ENCODE results near the gene PCSK5. TPM values are rescaled to one million over a fixed set of nuclear protein-coding genes. Genes with fewer than 3 reads are reported as not detected.

The PCSK5 gene
- total and polyA plus RNA-seq, 4 donors, result 5.1 to 47.5 (median 22.0) TPM

- no peak overlapping the region for H3K27ac ChIP-seq (ENCODE audit: low read depth in 1 of 2, low read length in 2 of 2)
- peaks cover 2 to 7% of the 10 kb centered on the region in 2 donors for H3K4me1 ChIP-seq (ENCODE audit: control insufficient read depth in 1 of 2, insufficient read depth in 2 of 2, low read length in 2 of 2)
- H3K9me3 ChIP-seq (ENCODE audit: control insufficient read depth, low read length), result no peaks in the 10 kb centered on the region
- intact Hi-C loops (cut with DNase I), result no loop called here
- WGBS, 2 donors, result 93 to 96% methylated on average over 4 of the region's 4 CpGs
- no peak for ATAC-seq (ENCODE audit: low FRiP score)
- no peak for DNase-seq
- H3K27me3 ChIP-seq (ENCODE audit: control insufficient read depth in 1 of 2, insufficient read depth in 2 of 2, low read length in 1 of 2), result no peaks in the 10 kb centered on the region
- no peaks in the 10 kb centered on the region for H3K36me3 ChIP-seq (ENCODE audit: control insufficient read depth in 1 of 2, insufficient read depth in 2 of 2, low read length in 1 of 2)
- H3K4me3 ChIP-seq (ENCODE audit: low read length in 2 of 2), result no peak overlapping the region
Measured at GRCh38 chr9:75965231-75965630, 74.8 kb downstream of the PCSK5 start.

DNA sequence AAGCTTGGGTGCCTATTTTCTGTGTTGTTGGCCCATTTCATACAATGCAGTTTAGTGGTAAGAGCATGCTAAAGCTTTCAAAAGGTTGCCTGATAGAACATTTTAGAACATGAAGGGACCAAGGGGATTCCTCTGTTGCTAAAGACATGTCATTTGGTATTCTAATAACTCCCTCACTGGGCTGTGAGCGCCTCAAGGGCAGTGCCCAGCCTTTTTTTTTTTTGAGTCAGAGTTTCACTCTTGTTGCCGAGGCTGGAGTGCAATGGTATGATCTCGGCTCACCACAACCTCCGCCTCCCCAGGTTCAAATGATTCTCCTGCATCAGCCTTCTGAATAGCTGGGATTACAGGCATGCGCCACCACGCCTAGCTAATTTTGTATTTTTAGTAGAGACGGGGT lies 77.1 kb downstream of the PCSK5 start:
- intact Hi-C loops (cut with DNase I), result no loop called here
- WGBS, 2 donors, result 97 to 98% methylated on average over 7 of the region's 7 CpGs
- Histone ChIP-seq H3K36me3 (ENCODE audit: control insufficient read depth in 1 of 2, insufficient read depth in 2 of 2, low read length in 1 of 2) (no peaks in the 10 kb centered on the region), H3K9me3 (ENCODE audit: control insufficient read depth, low read length) (no peaks in the 10 kb centered on the region), H3K4me3 (ENCODE audit: low read length in 2 of 2) (no peak overlapping the region), H3K27ac (ENCODE audit: low read depth in 1 of 2, low read length in 2 of 2) (no peak overlapping the region), H3K4me1 (ENCODE audit: control insufficient read depth in 1 of 2, insufficient read depth in 2 of 2, low read length in 2 of 2) (peaks cover 0 to 2% of the 10 kb centered on the region in 2 donors), H3K27me3 (ENCODE audit: control insufficient read depth in 1 of 2, insufficient read depth in 2 of 2, low read length in 1 of 2) (no peaks in the 10 kb centered on the region)
- DNase-seq (no peak), ATAC-seq (ENCODE audit: low FRiP score) (no peak)

GRCh38 chr9:75974016-75974766 lies 83.7 kb downstream of the PCSK5 start:
- H3K27ac ChIP-seq (ENCODE audit: low read depth in 1 of 2, low read length in 2 of 2), result peak overlapping the region; percentile 23 to 84
- H3K4me1 ChIP-seq (ENCODE audit: control insufficient read depth in 1 of 2, insufficient read depth in 2 of 2, low read length in 2 of 2), result peaks cover 0 to 4% of the 10 kb centered on the region in 2 donors
- ATAC-seq (ENCODE audit: low FRiP score) (peak; percentile 74), DNase-seq (peak; percentile 68 to 80)
- no peaks in the 10 kb centered on the region for H3K9me3 ChIP-seq (ENCODE audit: control insufficient read depth, low read length)
- 35 to 36% methylated on average over 16 of the region's 16 CpGs for WGBS, 2 donors
- no peak overlapping the region for H3K4me3 ChIP-seq (ENCODE audit: low read length in 2 of 2)
- intact Hi-C loops (cut with DNase I), result loop anchor here in 1 of 2 donors (10.0 kb wide), 1 partner anchor 281 kb away; no protein-coding TSS in a partner anchor
- no peaks in the 10 kb centered on the region for H3K27me3 ChIP-seq (ENCODE audit: control insufficient read depth in 1 of 2, insufficient read depth in 2 of 2, low read length in 1 of 2)
- H3K36me3 ChIP-seq (ENCODE audit: control insufficient read depth in 1 of 2, insufficient read depth in 2 of 2, low read length in 1 of 2), result no peaks in the 10 kb centered on the region

DNA sequence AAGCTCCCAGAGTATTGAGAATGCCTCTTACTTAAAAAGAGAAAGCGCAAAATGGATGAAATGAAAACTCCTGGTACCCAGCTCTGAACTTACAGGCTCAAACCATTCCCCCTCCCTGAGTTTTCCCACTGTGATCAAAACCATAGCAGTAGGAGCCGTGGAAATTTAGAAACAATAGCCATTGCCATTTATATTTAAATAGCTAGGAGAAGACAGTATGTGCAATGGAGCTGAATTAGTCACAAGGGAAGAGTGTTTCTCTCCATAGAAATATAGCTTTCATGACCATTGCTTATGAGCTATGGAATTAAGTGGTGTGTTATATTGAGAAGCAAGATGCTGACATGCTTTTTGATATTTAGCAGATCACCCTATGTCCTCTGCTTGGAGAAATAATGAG lies 84.6 kb downstream of the PCSK5 start:
- Histone ChIP-seq H3K9me3 (ENCODE audit: control insufficient read depth, low read length) (no peaks in the 10 kb centered on the region), H3K36me3 (ENCODE audit: control insufficient read depth in 1 of 2, insufficient read depth in 2 of 2, low read length in 1 of 2) (no peaks in the 10 kb centered on the region), H3K27me3 (ENCODE audit: control insufficient read depth in 1 of 2, insufficient read depth in 2 of 2, low read length in 1 of 2) (no peaks in the 10 kb centered on the region), H3K27ac (ENCODE audit: low read depth in 1 of 2, low read length in 2 of 2) (no peak overlapping the region), H3K4me3 (ENCODE audit: low read length in 2 of 2) (no peak overlapping the region), H3K4me1 (ENCODE audit: control insufficient read depth in 1 of 2, insufficient read depth in 2 of 2, low read length in 2 of 2) (peaks cover 0 to 4% of the 10 kb centered on the region in 2 donors)
- no peak for ATAC-seq (ENCODE audit: low FRiP score)
- WGBS, 2 donors, result 91 to 96% methylated on average over 2 of the region's 2 CpGs
- no peak for DNase-seq
- intact Hi-C loops (cut with DNase I), result loop anchor here in 1 of 2 donors (10.0 kb wide), 1 partner anchor 280 kb away; no protein-coding TSS in a partner anchor

DNA sequence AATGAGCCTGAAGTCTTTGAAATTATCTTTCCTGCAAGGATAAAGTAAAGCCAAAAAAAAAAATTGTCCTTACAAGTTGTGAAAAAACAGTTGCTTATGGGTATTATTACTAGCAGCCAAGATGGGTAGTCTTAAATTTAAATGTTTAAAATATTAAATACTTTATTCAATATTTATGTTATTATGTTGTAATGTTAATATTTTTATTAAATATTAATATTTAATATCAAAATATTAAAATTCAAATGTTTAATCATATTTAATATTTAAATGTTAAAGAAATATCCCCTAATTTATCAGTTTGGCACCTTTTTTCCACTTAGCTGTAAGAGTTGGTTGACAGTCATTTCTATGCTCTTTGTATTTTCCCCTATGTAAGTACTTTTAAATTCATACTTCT lies 86.1 kb downstream of the PCSK5 start:
- H3K4me1 ChIP-seq (ENCODE audit: control insufficient read depth in 1 of 2, insufficient read depth in 2 of 2, low read length in 2 of 2), result peaks cover 0 to 4% of the 10 kb centered on the region in 2 donors
- DNase-seq (no peak), ATAC-seq (ENCODE audit: low FRiP score) (no peak)
- H3K4me3 ChIP-seq (ENCODE audit: low read length in 2 of 2), result no peak overlapping the region
- H3K36me3 ChIP-seq (ENCODE audit: control insufficient read depth in 1 of 2, insufficient read depth in 2 of 2, low read length in 1 of 2), result no peaks in the 10 kb centered on the region
- H3K27ac ChIP-seq (ENCODE audit: low read depth in 1 of 2, low read length in 2 of 2), result no peak overlapping the region
- intact Hi-C loops (cut with DNase I), result loop anchor here in 1 of 2 donors (10.0 kb wide), 1 partner anchor 278 kb away; no protein-coding TSS in a partner anchor
- no peaks in the 10 kb centered on the region for H3K9me3 ChIP-seq (ENCODE audit: control insufficient read depth, low read length)
- no peaks in the 10 kb centered on the region for H3K27me3 ChIP-seq (ENCODE audit: control insufficient read depth in 1 of 2, insufficient read depth in 2 of 2, low read length in 1 of 2)

GRCh38 chr9:75979362-75979761 lies 88.9 kb downstream of the PCSK5 start:
- DNase-seq (no peak), ATAC-seq (ENCODE audit: low FRiP score) (no peak)
- no peaks in the 10 kb centered on the region for H3K27me3 ChIP-seq (ENCODE audit: control insufficient read depth in 1 of 2, insufficient read depth in 2 of 2, low read length in 1 of 2)
- H3K36me3 ChIP-seq (ENCODE audit: control insufficient read depth in 1 of 2, insufficient read depth in 2 of 2, low read length in 1 of 2), result no peaks in the 10 kb centered on the region
- 66% methylated on average over 4 of the region's 4 CpGs for WGBS, 2 donors
- no peak overlapping the region for H3K27ac ChIP-seq (ENCODE audit: low read depth in 1 of 2, low read length in 2 of 2)
- intact Hi-C loops (cut with DNase I), result loop anchor here in 1 of 2 donors (10.0 kb wide), 1 partner anchor 275 kb away; no protein-coding TSS in a partner anchor
- H3K4me3 ChIP-seq (ENCODE audit: low read length in 2 of 2), result no peak overlapping the region
- no peaks in the 10 kb centered on the region for H3K9me3 ChIP-seq (ENCODE audit: control insufficient read depth, low read length)
- H3K4me1 ChIP-seq (ENCODE audit: control insufficient read depth in 1 of 2, insufficient read depth in 2 of 2, low read length in 2 of 2), result peaks cover 4% of the 10 kb centered on the region in 2 donors

GRCh38 chr9:75983319-75984045 lies 93.0 kb downstream of the PCSK5 start:
- WGBS, 2 donors, result 79 to 80% methylated on average over 4 of the region's 4 CpGs
- Histone ChIP-seq H3K4me1 (ENCODE audit: control insufficient read depth in 1 of 2, insufficient read depth in 2 of 2, low read length in 2 of 2) (peaks cover 0 to 4% of the 10 kb centered on the region in 2 donors), H3K27me3 (ENCODE audit: control insufficient read depth in 1 of 2, insufficient read depth in 2 of 2, low read length in 1 of 2) (no peaks in the 10 kb centered on the region), H3K4me3 (ENCODE audit: low read length in 2 of 2) (no peak overlapping the region), H3K27ac (ENCODE audit: low read depth in 1 of 2, low read length in 2 of 2) (no peak overlapping the region), H3K36me3 (ENCODE audit: control insufficient read depth in 1 of 2, insufficient read depth in 2 of 2, low read length in 1 of 2) (peaks cover 0 to 2% of the 10 kb centered on the region in 2 donors), H3K9me3 (ENCODE audit: control insufficient read depth, low read length) (no peaks in the 10 kb centered on the region)
- intact Hi-C loops (cut with DNase I), result no loop called here
- ATAC-seq (ENCODE audit: low FRiP score) (no peak), DNase-seq (no peak)

DNA sequence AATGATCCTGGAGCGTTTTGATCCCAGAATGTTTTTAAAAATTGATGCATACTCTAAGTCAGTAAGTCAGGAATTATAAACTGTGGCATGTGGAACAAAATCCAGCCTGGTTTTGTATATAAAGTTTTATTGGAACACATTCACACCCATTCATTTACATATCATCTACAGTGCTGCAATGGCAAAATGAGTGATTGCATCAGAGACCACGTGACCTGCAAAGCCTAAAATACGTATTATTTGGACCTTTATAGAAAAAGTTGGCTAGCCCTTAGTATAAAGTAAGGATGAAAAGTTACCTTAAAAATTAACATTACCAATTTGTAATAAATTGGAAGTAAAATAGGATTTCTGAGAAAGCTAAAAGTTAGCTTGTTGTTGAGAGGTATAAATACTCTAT lies 95.0 kb downstream of the PCSK5 start:
- no peak for DNase-seq
- no peaks in the 10 kb centered on the region for H3K27me3 ChIP-seq (ENCODE audit: control insufficient read depth in 1 of 2, insufficient read depth in 2 of 2, low read length in 1 of 2)
- ATAC-seq (ENCODE audit: low FRiP score), result no peak
- no peaks in the 10 kb centered on the region for H3K9me3 ChIP-seq (ENCODE audit: control insufficient read depth, low read length)
- no peak overlapping the region for H3K27ac ChIP-seq (ENCODE audit: low read depth in 1 of 2, low read length in 2 of 2)
- intact Hi-C loops (cut with DNase I), result no loop called here
- peaks cover 0 to 4% of the 10 kb centered on the region in 2 donors for H3K4me1 ChIP-seq (ENCODE audit: control insufficient read depth in 1 of 2, insufficient read depth in 2 of 2, low read length in 2 of 2)
- H3K4me3 ChIP-seq (ENCODE audit: low read length in 2 of 2), result no peak overlapping the region
- WGBS, 2 donors, result 73 to 76% methylated on average over 3 of the region's 3 CpGs
- H3K36me3 ChIP-seq (ENCODE audit: control insufficient read depth in 1 of 2, insufficient read depth in 2 of 2, low read length in 1 of 2), result peaks cover 0 to 2% of the 10 kb centered on the region in 2 donors
